IPS-20b (cell line): ENCODE data around the gene PIGN.

ENCODE experiments used
- H3K27ac ChIP-seq: one replicate; pipeline ENCODE4 v1.5.1; 2013; ENCODE audit warnings: low read length
- H3K27me3 ChIP-seq: 2 replicates; pipeline ENCODE4 v1.6.1; 2013; ENCODE audit warnings: mild to moderate bottlenecking, low read length, inconsistent platforms; ENCODE audit not compliant: insufficient read depth
- H3K36me3 ChIP-seq: 2 replicates; pipeline ENCODE4 v1.6.1; 2013; ENCODE audit warnings: low read depth, mild to moderate bottlenecking, inconsistent platforms, low read length, moderate library complexity; ENCODE audit not compliant: insufficient read depth
- H3K4me1 ChIP-seq: 2 replicates; pipeline ENCODE4 v1.6.1; 2013; ENCODE audit warnings: mild to moderate bottlenecking, control low read depth, inconsistent platforms, low read length, moderate library complexity; ENCODE audit not compliant: insufficient read depth
- H3K4me3 ChIP-seq: 2 replicates; pipeline ENCODE4 v1.5.1; 2013; ENCODE audit warnings: mild to moderate bottlenecking, low read length, inconsistent platforms
- H3K9ac ChIP-seq: 2 replicates; pipeline ENCODE4 v1.6.1; 2013; ENCODE audit warnings: low read depth, mild to moderate bottlenecking, inconsistent platforms, low read length, moderate library complexity
- H3K9me3 ChIP-seq: 2 replicates; pipeline ENCODE4 v1.6.1; 2013; ENCODE audit warnings: mild to moderate bottlenecking, low read depth, low read length, inconsistent platforms; ENCODE audit not compliant: insufficient read depth

The PIGN gene

DNA sequence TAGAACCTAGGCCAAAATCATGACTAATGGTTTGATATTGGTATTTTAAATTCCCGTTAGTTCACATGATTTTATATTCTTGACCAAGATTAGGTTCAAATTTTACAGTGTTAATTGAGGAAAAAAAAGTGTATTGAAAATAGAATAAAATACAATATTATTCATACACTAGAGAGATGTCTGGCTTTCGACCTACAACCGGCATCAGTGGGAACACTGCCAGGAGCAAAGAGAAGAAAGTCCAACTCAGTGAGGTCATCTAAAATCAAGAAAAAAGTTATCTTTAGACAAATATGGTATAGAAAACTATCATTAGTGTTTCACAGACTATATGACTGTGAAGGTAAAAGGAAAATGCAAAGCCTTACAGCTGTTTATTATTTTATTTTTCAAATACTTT, 81.5 kb downstream of the PIGN start:
- Histone ChIP-seq H3K9me3 (no peaks in the 10 kb centered on the region), H3K27me3 (no peaks in the 10 kb centered on the region), H3K4me1 (peaks cover 4% of the 10 kb centered on the region; the same call in 1 of the 2 replicates), H3K36me3 (no peaks in the 10 kb centered on the region), H3K4me3 (no peak overlapping the region), H3K27ac (no peak overlapping the region), H3K9ac (no peak overlapping the region)

DNA sequence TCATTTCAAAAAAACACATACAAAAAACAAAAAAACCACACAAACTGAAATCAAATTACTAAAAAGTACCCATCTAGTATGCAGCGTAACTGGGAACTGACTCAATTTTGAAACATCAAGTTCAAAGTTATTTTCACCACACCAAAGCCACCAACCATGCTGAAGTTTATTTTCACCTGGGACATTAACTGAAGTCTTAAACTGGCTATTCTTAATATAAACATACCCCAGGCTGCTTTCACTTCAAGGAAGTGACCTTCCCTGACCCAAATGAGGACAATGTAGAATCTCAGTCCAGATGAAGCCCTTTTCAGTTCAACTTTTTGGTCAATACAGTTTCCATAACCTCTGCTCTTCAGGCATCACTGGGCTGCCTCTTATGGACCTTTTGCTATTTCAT, 84.6 kb downstream of the PIGN start:
- H3K27ac ChIP-seq, result no peak overlapping the region
- H3K4me1 ChIP-seq, result peaks cover 4% of the 10 kb centered on the region; the same call in 1 of the 2 replicates
- no peaks in the 10 kb centered on the region for H3K27me3 ChIP-seq
- no peak overlapping the region for H3K4me3 ChIP-seq
- 0 out of 2 replicates have a peak, but pooled peaks cover 4% of the 10 kb centered on the region for H3K9me3 ChIP-seq
- no peak overlapping the region for H3K9ac ChIP-seq
- peaks cover 15% of the 10 kb centered on the region for H3K36me3 ChIP-seq

DNA sequence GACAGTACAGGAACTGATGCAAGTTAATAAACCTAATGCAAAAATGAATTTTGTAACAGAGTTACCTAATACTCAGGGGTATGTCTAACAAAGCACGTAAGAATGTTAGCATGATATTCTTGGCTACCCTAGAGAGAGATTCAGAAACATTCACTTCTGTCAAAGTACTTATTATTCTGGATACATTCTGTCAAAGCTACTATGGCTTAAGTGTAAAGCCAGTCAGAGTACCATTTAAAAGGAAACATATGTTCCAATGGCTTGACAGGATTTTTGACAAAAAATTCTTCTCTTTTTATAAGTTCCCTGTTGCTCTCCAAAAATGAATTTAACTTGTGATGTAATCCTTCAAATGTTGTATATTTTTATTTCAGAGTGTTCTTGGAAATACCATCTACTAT, 85.5 kb downstream of the PIGN start:
- peaks cover 4% of the 10 kb centered on the region; the same call in 1 of the 2 replicates for H3K4me1 ChIP-seq
- no peaks in the 10 kb centered on the region for H3K27me3 ChIP-seq
- H3K9ac ChIP-seq, result no peak overlapping the region
- no peak overlapping the region for H3K27ac ChIP-seq
- H3K9me3 ChIP-seq, result 0 out of 2 replicates have a peak, but pooled peaks cover 4% of the 10 kb centered on the region
- H3K36me3 ChIP-seq, result peaks cover 15% of the 10 kb centered on the region
- no peak overlapping the region for H3K4me3 ChIP-seq

DNA sequence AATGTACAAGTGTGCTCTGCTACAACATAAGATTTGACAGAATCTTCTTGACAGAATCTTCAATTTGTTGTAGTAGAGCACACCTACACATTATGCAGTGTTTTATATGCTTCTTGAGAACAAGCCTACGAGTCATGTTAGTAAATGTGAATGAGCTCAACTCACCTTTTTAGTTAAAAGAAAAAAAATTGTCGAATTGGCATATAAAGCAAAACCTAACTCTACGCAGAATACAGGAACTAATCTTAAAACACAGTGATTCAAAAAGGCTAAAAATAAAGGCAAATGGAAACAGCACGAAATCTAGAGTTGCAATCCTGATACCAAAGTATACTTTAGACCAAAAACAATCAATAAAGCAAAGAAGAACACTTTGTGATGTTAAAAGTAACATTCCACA, 87.9 kb downstream of the PIGN start:
- no peak overlapping the region for H3K27ac ChIP-seq
- H3K27me3 ChIP-seq, result no peaks in the 10 kb centered on the region
- no peak overlapping the region for H3K4me3 ChIP-seq
- H3K4me1 ChIP-seq, result peaks cover 4% of the 10 kb centered on the region; the same call in 1 of the 2 replicates
- peaks cover 15% of the 10 kb centered on the region for H3K36me3 ChIP-seq
- no peak overlapping the region for H3K9ac ChIP-seq
- H3K9me3 ChIP-seq, result 0 out of 2 replicates have a peak, but pooled peaks cover 4% of the 10 kb centered on the region

DNA sequence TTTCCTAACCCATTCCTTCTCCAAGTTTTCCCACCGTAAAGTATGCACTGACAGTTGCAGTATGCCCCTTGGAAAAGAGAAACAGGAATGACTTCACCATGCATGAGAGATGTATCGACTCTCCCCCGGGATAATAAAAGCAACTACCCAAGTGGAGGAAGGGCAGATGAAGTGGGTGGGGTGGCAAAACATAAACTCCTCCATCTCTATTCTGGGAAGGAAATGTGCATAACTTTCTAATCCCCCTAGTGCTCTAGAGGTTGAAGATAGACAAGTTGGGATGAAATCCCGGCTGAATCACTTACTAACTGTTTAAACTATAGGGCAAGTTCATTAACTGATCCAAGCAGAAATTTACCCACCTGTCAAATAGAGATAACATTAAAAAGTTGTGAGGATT, 89.2 kb downstream of the PIGN start:
- Histone ChIP-seq H3K27me3 (no peaks in the 10 kb centered on the region), H3K9ac (no peak overlapping the region), H3K9me3 (0 out of 2 replicates have a peak, but pooled peaks cover 4% of the 10 kb centered on the region), H3K4me3 (no peak overlapping the region), H3K4me1 (no peaks in the 10 kb centered on the region), H3K36me3 (peaks cover 15% of the 10 kb centered on the region), H3K27ac (no peak overlapping the region)

DNA sequence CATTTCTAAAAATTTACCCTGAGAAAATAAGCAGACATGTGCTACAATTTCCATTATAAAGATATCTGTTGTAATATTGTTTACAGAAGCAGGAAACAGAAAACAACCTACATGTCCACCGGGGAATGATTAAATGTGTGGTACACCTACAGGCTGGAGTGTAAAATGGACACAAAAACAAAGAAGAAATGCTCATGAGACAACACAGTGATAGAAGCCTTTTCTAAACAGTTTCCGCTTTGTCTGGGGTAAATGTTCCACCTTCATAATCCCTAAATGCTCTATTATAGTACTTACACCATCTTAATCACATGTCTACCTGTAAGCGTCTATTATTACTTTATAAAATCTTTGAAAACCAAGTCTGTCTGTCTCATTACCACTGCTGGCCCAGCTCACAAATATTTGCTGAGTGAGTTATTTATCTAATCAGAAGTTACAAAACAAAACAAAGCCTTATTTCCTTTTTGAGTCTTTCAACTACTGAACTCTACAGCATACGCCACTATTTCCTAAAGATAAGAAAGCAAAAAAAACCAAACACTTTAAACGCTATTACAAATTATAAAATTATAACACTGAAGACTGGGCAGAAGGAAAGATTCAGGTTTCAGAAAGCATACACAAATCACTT, 95.3 kb downstream of the PIGN start:
- no peaks in the 10 kb centered on the region for H3K9me3 ChIP-seq

DNA sequence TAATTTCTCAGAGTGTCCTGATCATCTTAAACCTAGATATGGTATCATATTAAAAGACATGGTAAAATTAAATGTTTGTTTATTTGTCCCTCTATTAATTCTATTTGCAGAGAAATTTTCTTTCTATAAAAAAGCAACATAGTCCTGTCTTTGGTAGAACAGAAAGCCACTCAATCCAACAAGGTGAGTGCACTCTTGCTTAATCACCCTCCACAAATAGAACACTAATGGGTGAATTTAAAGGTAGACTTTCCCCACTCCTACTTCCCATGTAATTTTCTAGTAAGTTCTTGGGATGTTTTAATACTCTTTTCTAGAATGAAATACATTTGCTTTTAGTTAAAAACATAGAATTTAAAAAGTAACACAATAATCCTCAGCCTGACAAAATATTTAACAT, 97.7 kb downstream of the PIGN start:
- H3K27me3 ChIP-seq, result no peaks in the 10 kb centered on the region
- H3K4me3 ChIP-seq, result no peak overlapping the region
- no peaks in the 10 kb centered on the region; the same call in 1 of the 2 replicates for H3K36me3 ChIP-seq
- H3K9ac ChIP-seq, result no peak overlapping the region
- no peaks in the 10 kb centered on the region for H3K9me3 ChIP-seq
- H3K4me1 ChIP-seq, result no peaks in the 10 kb centered on the region
- H3K27ac ChIP-seq, result no peak overlapping the region

More for the DNA sequence above, 95.3 kb downstream of the PIGN start:
- no peaks in the 10 kb centered on the region for H3K4me1 ChIP-seq
- H3K9ac ChIP-seq, result no peak overlapping the region
- no peak overlapping the region for H3K27ac ChIP-seq
- H3K36me3 ChIP-seq, result no peaks in the 10 kb centered on the region; the same call in 1 of the 2 replicates
- no peaks in the 10 kb centered on the region for H3K27me3 ChIP-seq
- no peak overlapping the region for H3K4me3 ChIP-seq

DNA sequence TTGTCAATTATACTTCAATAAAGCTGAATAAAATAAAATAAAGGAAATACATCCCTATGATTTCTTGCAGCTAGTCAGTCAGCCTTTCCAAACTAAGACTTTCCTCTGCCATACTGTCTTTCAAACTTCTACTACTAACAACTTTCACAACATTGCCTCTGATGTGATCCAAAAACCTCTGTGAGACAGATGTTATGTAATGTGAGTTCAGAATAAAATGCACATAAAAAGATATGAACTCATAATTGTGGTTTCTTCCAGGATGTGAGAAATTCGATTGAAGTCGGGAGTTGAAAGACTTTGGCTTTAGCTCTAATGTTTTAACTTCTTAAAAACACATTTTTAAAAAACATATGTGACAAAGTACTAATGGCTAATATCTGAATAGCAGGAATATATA, 98.7 kb downstream of the PIGN start:
- H3K9me3 ChIP-seq, result no peaks in the 10 kb centered on the region
- no peaks in the 10 kb centered on the region; the same call in 1 of the 2 replicates for H3K36me3 ChIP-seq
- H3K27me3 ChIP-seq, result no peaks in the 10 kb centered on the region
- 0 out of 2 replicates have a peak, but pooled peaks cover 5% of the 10 kb centered on the region for H3K4me1 ChIP-seq
- H3K27ac ChIP-seq, result no peak overlapping the region
- no peak overlapping the region for H3K4me3 ChIP-seq
- H3K9ac ChIP-seq, result no peak overlapping the region

DNA sequence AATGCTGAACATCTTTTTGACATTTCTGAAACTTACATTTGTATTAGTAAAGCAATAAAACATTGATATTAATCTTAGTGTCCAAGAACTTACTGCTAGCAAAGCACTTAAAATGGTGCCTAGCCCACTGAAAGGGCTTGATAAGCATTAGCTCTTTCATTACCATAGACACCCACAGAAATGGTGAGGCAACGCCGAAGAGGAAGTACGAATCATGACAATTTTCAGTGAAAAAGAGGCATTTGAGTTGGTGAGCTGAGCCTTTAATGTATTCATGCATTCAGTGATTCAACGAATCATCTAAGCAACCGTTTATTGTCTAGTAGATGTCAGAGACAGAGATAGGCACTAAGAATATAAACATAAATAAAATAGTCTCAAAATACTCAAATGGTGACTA, 101.1 kb downstream of the PIGN start:
- Histone ChIP-seq H3K27ac (no peak overlapping the region), H3K9ac (no peak overlapping the region), H3K36me3 (no peaks in the 10 kb centered on the region; the same call in 1 of the 2 replicates), H3K27me3 (no peaks in the 10 kb centered on the region), H3K9me3 (no peaks in the 10 kb centered on the region), H3K4me3 (no peak overlapping the region), H3K4me1 (0 out of 2 replicates have a peak, but pooled peaks cover 5% of the 10 kb centered on the region)

DNA sequence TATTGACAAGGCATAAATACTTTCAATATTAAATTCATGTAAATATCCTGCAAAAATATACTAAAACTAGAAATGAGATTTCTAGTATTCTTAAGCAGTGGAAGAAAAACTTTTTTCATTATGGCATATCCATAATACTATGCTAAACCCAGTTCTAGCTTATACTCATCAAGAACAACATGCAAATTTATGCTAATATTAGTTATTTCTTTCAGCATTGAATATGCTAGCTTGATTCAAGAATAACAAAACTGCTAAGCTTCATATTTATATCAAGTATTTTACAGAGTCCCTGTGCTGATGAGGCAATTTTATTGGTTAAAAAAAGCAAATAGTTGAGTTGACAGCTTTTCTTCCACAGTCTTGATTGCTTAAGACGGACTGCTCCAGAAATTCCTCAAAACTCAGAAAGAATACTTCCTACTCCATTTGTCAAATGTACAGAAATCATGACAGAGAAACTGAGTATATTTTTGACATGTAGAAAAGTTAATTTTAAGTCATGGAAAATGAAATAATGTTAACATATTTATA, 105.0 kb downstream of the PIGN start:
- no peak overlapping the region for H3K4me3 ChIP-seq
- 0 out of 2 replicates have a peak, but pooled peaks cover 5% of the 10 kb centered on the region for H3K4me1 ChIP-seq
- no peaks in the 10 kb centered on the region for H3K27me3 ChIP-seq
- no peak overlapping the region for H3K27ac ChIP-seq
- H3K9me3 ChIP-seq, result no peaks in the 10 kb centered on the region
- H3K9ac ChIP-seq, result no peak overlapping the region
- H3K36me3 ChIP-seq, result no peaks in the 10 kb centered on the region

DNA sequence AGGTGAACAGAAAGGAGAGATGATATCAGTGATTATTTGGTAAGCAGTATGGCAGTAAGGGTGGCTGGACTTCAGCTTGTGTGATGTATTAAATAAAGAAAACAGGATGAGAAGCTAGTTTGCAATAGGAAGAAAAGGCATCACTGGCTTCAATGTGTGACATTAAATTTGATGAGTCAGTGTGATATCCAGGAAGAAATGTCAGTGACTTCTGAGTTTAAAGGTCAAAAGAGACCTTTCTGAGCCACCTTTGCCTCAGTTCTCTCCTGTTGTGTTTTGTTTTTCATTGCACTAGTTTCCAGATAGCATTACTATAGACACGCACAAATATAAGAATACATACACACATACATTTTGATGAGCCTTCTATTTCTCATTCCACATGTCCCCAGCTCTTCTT, 105.6 kb downstream of the PIGN start:
- H3K27me3 ChIP-seq, result no peaks in the 10 kb centered on the region
- H3K9ac ChIP-seq, result no peak overlapping the region
- H3K4me1 ChIP-seq, result 0 out of 2 replicates have a peak, but pooled peaks cover 5% of the 10 kb centered on the region
- no peak overlapping the region for H3K4me3 ChIP-seq
- no peaks in the 10 kb centered on the region for H3K9me3 ChIP-seq
- H3K27ac ChIP-seq, result no peak overlapping the region
- H3K36me3 ChIP-seq, result no peaks in the 10 kb centered on the region
